Stimulated activated naive CD8-positive, alpha-beta T cell treated with anti-CD3 and anti-CD28 coated beads, Interleukin-15, Interleukin-2, amounts not matched to agents 100 ng/mL and 50 ng/mL, for 24 hours (primary cell): ENCODE measurements around the gene SHANK3.
"Not testable (repeated sequence)": the region's sequence is repeated elsewhere in the genome, so short reads cannot be mapped to it uniquely, and the experiment has no call there.

ENCODE experiments used
- H3K27ac Mint-ChIP-seq: one replicate; pipeline ENCODE4 v1.8.0; 2021; ENCODE audit warnings: mild to moderate bottlenecking, mixed read lengths
- H3K27me3 Mint-ChIP-seq: one replicate; pipeline ENCODE4 v1.8.0; 2021; ENCODE audit warnings: mixed read lengths
- H3K36me3 Mint-ChIP-seq: one replicate; pipeline ENCODE4 v1.8.0; 2021; ENCODE audit warnings: low read depth, mixed read lengths
- H3K4me1 Mint-ChIP-seq: one replicate; pipeline ENCODE4 v1.8.0; 2021; ENCODE audit warnings: low read depth, mixed read lengths
- H3K4me3 Mint-ChIP-seq: one replicate; pipeline ENCODE4 v1.8.0; 2021; ENCODE audit warnings: mild to moderate bottlenecking, mixed read lengths
- H3K9me3 Mint-ChIP-seq: one replicate; pipeline ENCODE4 v1.8.0; 2021; ENCODE audit warnings: mixed read lengths

Gene SHANK3

DNA sequence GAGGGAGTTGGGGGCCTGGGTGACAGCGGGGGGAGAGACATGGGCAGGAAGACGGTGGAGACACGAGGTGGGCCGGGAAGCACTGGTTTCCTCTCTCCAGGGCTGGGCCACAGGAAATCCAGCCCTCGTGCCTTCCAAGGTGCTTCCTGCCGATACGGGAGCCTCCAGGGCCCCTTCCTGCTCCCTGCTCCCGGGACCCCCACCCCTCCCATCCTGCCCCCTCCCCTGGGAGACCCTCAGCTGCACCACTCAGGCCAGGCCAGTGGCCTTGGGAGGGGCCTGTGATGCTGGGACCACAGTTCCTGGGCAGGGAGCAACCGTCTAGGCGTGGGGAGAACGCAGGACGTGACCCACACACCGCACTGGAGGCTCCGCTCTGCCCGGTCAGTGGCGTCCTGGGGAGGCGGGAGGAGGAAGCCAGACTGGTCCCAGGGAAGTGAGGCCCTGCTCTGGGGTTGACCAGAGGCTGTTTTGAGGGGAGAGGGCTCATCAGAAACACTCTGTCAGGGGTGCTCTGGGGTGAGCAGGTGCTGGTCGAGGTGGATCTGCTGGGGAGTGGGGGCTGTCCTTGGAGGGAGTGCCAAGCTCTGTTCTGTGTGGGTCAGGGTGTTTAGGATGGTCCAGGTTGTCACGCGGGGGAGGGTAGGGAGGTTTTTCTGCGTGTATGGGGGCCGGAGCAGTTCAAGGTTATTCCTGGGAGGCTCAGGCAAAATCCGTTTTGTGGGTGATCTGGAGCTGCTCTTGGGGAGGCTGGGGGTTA, at the start of gene SHANK3:
SHANK3 (plus strand) TSS at position 353 of the 760 bp plus-strand sequence.
- H3K4me1 Mint-ChIP-seq: peaks cover 7% of the 10 kb centered on the region
- no peaks in the 10 kb centered on the region for H3K9me3 Mint-ChIP-seq
- H3K36me3 Mint-ChIP-seq: no peaks in the 10 kb centered on the region
- peaks cover 36% of the 10 kb centered on the region for H3K27me3 Mint-ChIP-seq
- H3K27ac Mint-ChIP-seq: no peak within 1 kb of the TSS
- H3K4me3 Mint-ChIP-seq: peak within 1 kb of the TSS; percentile 41

DNA sequence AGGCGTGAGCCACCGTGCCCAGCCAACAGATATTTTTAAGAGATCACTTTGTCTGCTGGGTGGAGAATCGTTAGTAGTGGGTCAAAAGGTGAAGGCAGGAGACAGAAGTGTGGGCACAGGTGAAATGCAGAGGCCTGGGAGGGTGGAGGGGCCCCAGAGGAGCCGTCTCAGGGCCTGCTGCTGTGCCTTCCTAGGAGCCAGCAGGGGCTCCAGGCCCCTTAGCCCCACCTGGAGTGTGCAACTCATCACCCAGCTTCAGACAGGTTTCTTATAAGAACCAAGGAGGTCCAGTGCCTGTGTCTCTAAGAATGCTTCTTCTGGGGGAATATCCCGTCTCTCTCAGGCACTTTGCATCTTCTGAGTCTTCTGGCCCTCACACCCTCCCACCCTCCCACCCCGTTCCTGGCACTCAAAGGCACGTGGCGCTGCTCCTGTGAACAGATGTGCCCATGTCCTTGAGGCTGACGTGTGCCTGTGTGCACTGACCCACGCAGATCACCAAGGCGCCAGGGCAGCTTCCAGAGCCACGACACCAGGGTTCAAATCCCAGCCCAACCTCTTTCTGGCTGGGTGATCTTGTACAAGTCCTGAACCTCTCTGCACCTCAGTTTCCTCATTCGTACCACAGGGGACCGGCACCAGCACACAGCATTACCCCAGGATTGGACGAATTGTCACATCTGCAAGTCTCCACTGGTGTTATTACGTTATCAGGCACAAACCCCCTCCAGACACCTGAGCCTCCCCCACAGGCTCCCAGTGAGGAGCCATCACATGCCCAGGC, 48.1 kb upstream of the SHANK3 start:
- H3K4me3 Mint-ChIP-seq: no peak overlapping the region
- no peak overlapping the region for H3K27ac Mint-ChIP-seq
- H3K4me1 Mint-ChIP-seq: peaks cover 50% of the 10 kb centered on the region
- no peaks in the 10 kb centered on the region for H3K27me3 Mint-ChIP-seq
- H3K36me3 Mint-ChIP-seq: no peaks in the 10 kb centered on the region
- H3K9me3 Mint-ChIP-seq: no peaks in the 10 kb centered on the region

DNA sequence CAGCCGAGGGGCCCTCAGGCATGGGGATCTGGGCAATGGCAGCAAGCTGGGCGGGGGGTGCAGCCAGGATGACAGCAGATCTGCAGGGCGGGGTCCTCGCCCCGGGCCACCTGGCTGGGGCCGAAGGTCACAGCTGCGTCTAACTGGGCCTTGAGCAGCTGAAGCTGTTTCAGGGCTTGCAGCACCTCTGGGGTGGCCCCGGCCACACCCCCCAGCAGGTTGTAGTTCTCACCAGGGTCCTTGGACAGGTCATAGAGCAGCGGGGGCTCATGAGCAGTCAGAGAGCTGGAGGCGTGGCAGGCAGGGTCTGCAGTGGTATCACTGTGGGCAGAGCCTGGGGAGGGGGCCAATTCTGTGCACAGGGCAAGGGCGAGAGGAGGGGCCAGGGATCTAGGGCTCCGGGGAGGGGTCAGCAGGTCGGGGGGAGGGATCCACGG, 47.5 kb upstream of the SHANK3 start:
- no peaks in the 10 kb centered on the region for H3K36me3 Mint-ChIP-seq
- no peak overlapping the region for H3K27ac Mint-ChIP-seq
- no peak overlapping the region for H3K4me3 Mint-ChIP-seq
- H3K9me3 Mint-ChIP-seq: no peaks in the 10 kb centered on the region
- no peaks in the 10 kb centered on the region for H3K27me3 Mint-ChIP-seq
- peaks cover 47% of the 10 kb centered on the region for H3K4me1 Mint-ChIP-seq

DNA sequence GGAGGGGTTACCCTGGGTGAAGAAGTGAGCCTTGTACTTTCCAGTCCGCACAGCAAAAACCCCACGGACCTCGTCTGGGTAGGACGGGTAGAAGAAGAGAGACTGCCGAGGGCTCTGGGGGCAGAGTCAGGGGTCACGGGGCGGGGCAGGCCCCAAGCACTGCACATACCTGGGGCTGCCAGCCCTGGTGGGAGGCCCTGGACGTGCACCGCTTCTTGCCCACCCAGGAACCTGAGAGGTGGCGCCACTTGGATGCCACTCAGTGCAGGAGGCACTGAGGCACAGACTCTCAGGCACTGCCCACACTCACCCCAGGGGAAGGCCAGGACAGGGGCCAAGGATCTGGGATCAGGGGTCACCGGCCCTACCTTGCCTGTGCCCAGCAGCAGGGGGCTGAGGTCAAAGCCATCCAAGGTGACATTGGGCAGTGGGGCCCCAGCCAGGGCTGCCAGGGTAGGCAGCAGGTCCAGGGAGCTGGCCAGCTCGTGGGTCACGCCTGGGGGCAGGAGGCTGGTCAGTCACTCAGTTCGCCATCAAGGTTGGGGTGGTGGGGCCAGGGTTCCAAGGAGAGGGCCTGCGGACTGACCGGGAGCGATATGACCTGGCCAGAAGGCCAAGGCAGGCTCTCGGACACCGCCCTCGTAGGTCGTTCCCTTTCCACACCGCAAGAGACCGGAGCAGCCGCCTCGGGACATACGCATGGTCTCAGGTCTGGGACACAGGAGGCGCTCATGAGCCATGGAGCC, 46.9 kb upstream of the SHANK3 start:
- no peak overlapping the region for H3K4me3 Mint-ChIP-seq

DNA sequence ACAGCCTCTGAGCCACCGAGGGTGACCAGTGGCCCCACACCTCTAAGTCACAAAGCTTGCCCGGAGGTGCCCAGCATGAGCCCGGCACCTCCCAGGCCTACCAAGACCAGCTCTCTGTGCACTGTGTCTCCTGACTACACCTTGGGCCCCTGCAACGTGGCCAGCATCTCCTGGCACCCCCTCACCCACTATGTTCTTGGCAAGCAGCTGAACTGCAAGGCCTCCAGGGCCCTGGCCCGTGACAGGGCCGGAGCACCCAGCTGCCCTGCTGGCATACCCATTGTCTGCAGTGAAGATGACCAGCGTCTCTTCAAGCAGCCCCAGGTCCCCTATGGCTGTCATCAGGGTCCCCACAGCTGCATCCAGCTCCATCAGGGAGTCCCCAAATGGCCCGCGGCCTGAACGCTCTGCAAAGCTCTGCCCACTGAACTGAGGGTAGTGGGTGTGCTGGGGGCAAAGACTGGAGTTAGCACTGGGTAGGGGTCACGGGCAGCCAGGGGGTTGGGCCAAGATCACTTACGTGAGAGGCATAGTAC, 46.2 kb upstream of the SHANK3 start:
- Mint-ChIP-seq H3K36me3 (no peaks in the 10 kb centered on the region), H3K4me1 (peaks cover 37% of the 10 kb centered on the region), H3K27me3 (no peaks in the 10 kb centered on the region), H3K9me3 (no peaks in the 10 kb centered on the region), H3K27ac (peak overlapping the region; percentile 65), H3K4me3 (peak overlapping the region; percentile 49)

More for the DNA sequence above, 46.9 kb upstream of the SHANK3 start:
- peaks cover 43% of the 10 kb centered on the region for H3K4me1 Mint-ChIP-seq
- no peaks in the 10 kb centered on the region for H3K36me3 Mint-ChIP-seq
- H3K9me3 Mint-ChIP-seq: no peaks in the 10 kb centered on the region
- no peak overlapping the region for H3K27ac Mint-ChIP-seq
- H3K27me3 Mint-ChIP-seq: no peaks in the 10 kb centered on the region

DNA sequence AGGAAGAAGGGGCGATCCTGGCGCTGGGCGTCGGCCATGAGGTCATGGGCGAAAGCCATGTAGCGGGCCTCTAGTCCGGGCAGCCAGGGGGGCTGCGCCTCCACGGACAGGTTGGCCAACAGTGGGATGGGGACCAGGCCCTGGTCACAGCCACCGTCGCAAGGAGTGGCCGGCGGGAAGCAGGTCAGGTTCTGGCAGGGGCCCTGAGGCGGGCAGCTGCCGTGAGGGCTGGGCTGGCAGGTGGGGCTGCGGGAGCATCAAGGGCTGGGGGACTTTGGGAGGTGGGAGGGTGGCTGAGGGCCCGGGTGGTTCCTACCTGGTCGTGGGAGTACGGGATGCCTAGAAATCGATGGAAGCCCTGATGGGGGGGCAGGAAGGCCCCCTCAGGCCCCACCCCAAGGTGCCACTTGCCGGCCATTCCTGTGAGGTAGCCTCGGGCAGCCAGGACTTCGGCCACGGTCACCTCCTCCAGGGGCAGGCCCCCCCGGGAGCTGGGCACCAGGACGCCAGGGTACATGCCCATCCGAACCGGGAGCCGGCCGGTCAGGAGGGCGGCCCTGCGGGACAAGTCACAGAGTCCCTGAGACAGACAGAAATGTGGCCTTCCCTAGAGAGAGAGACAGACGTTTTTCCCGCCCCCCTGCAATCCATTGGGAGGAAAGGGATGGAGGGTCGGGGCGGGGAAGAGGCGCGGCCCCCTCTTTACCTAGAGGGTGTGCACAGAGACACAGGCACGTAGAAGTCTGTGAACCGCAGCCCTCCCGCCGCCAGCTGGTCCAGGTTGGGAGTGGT, 45.6 kb upstream of the SHANK3 start:
- peaks cover 30% of the 10 kb centered on the region for H3K4me1 Mint-ChIP-seq

GRCh38 chr22:50627642-50628542, 44.7 kb upstream of the SHANK3 start, which contains the start of gene ARSA:
ARSA (minus strand) TSS chr22:50628152; CDS start chr22:50627779, 373 bp downstream.
- Mint-ChIP-seq H3K4me1 (peaks cover 23% of the 10 kb centered on the region), H3K9me3 (no peaks in the 10 kb centered on the region), H3K27ac (peak within 1 kb of the TSS; percentile 82), H3K4me3 (peak within 1 kb of the TSS; percentile 90), H3K36me3 (no peaks in the 10 kb centered on the region), H3K27me3 (no peaks in the 10 kb centered on the region)

More for the DNA sequence above, 45.6 kb upstream of the SHANK3 start:
- H3K27me3 Mint-ChIP-seq: no peaks in the 10 kb centered on the region
- H3K9me3 Mint-ChIP-seq: no peaks in the 10 kb centered on the region
- H3K36me3 Mint-ChIP-seq: no peaks in the 10 kb centered on the region
- H3K4me3 Mint-ChIP-seq: peak overlapping the region; percentile 80
- H3K27ac Mint-ChIP-seq: peak overlapping the region; percentile 40

DNA sequence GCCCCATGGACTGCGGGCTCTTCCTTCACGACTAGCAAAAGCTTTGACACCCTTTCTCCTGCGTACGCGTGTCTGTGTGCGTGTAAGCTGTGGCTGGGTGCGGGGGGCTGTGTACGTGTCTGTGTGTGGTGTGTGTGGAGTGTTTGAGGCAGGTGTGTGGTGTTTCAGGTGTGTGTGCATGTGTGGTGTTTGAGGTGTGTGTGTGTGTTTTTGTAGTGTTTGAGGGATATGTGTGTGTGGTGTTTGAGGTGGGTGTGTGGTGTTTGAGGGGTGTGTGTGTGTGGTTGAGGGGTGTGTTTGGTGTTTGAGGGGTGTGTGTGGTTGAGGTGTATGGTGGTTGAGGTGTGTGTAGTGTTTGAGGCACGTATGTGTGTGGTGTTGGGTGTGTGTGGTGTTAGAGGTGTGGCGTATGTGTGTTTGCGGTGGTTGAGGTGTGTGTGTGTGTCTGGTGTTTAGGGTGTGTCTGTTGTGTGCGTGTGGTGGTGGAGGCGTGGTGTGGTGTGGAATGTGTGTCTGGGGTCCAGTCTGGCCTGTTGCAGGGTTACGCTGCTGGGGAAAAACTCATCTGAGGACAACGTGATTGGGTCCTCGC, 44.0 kb upstream of the SHANK3 start:
- no peaks in the 10 kb centered on the region for H3K27me3 Mint-ChIP-seq
- H3K9me3 Mint-ChIP-seq: no peaks in the 10 kb centered on the region
- H3K4me3 Mint-ChIP-seq: peak overlapping the region; percentile 90
- H3K4me1 Mint-ChIP-seq: peaks cover 20% of the 10 kb centered on the region
- no peaks in the 10 kb centered on the region for H3K36me3 Mint-ChIP-seq
- H3K27ac Mint-ChIP-seq: peak overlapping the region; percentile 82

GRCh38 chr22:50630376-50630775, 42.2 kb upstream of the SHANK3 start:
- peaks cover 20% of the 10 kb centered on the region for H3K4me1 Mint-ChIP-seq
- H3K27me3 Mint-ChIP-seq: no peaks in the 10 kb centered on the region
- H3K36me3 Mint-ChIP-seq: no peaks in the 10 kb centered on the region
- no peak overlapping the region for H3K27ac Mint-ChIP-seq
- no peak overlapping the region for H3K4me3 Mint-ChIP-seq
- no peaks in the 10 kb centered on the region for H3K9me3 Mint-ChIP-seq

DNA sequence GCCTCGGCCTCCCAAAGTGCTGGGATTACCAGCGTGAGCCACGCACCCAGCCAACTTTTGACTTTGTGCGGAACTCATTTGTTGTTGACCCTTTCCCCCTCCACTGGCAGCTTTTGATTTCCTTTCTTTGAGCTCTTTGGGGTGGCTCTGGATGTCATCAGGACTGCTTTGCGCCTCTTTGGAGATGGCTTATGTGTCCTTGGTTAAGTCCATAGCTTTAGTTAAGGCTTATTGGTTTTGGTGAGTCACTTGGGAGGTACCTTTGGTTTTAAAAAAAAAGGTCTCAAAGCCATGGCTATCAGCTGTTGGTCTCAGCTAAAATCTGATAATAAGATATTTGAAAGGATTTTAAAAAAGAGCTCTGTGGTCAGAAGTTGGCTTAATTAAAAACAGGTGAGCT, 39.5 kb upstream of the SHANK3 start:
- Mint-ChIP-seq H3K4me1 (peaks cover 14% of the 10 kb centered on the region), H3K9me3 (no peaks in the 10 kb centered on the region)

DNA sequence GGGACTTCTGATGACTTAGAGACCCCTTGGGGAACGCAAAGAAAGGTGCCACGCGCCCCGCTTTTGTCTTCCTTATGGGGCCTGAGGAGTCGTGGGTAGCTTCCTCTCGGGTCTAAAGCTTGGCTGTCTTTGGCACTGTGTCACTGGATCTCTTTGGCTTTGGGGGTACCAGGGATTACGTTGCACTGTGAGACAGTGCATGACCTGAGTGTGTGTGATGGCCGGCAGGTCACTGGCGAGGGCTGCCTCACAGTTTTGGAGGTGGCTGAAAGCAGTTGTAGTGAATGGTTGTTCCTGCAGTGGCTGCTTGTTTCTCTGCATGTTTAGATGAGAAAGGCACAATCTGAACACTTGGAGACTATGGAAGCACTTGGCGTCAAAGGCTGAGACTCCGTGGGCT, 38.9 kb upstream of the SHANK3 start:
- H3K9me3 Mint-ChIP-seq: no peaks in the 10 kb centered on the region
- no peak overlapping the region for H3K4me3 Mint-ChIP-seq
- no peaks in the 10 kb centered on the region for H3K27me3 Mint-ChIP-seq
- peaks cover 9% of the 10 kb centered on the region for H3K4me1 Mint-ChIP-seq
- no peak overlapping the region for H3K27ac Mint-ChIP-seq
- H3K36me3 Mint-ChIP-seq: no peaks in the 10 kb centered on the region

More for the DNA sequence above, 39.5 kb upstream of the SHANK3 start:
- Mint-ChIP-seq H3K36me3 (no peaks in the 10 kb centered on the region), H3K27ac (no peak overlapping the region), H3K27me3 (no peaks in the 10 kb centered on the region), H3K4me3 (no peak overlapping the region)

- Mint-ChIP-seq H3K27me3 (no peaks in the 10 kb centered on the region), H3K27ac (no peak overlapping the region), H3K4me1 (no peaks in the 10 kb centered on the region), H3K4me3 (no peak overlapping the region), H3K36me3 (no peaks in the 10 kb centered on the region), H3K9me3 (no peaks in the 10 kb centered on the region)
These were observed 37.0 kb upstream of the SHANK3 start for GRCh38 chr22:50635591-50635990.

GRCh38 chr22:50640296-50640695, 32.3 kb upstream of the SHANK3 start:
- not testable (repeated sequence) for H3K9me3 Mint-ChIP-seq, H3K4me1 Mint-ChIP-seq, H3K36me3 Mint-ChIP-seq, H3K4me3 Mint-ChIP-seq, H3K27me3 Mint-ChIP-seq, H3K27ac Mint-ChIP-seq
